Activated T-helper 2 cell treated with anti-CD3 and anti-CD28 coated beads, Interferon-gamma antibody, Interleukin-2, Interleukin-4, amounts not matched to agents 10 μg/mL and 5 μg/mL and 100 μg/mL, durations not matched to agents 14 hours and 24 hours and 36 hours (primary cell): ENCODE results near the gene DUSP3. TPM values are rescaled to one million over a fixed set of nuclear protein-coding genes. Genes with fewer than 3 reads are reported as not detected.

Experiments
- DNase-seq: peaks from one replicate; pipeline ENCODE4 v3.0.0; 2021; ENCODE audit warnings: low spot score
- H3K27ac Mint-ChIP-seq: one replicate; pipeline ENCODE4 v1.8.0; 2021; ENCODE audit warnings: mixed read lengths
- H3K27me3 Mint-ChIP-seq: one replicate; pipeline ENCODE4 v1.8.0; 2021; ENCODE audit warnings: low read depth, mixed read lengths
- H3K36me3 Mint-ChIP-seq: one replicate; pipeline ENCODE4 v1.8.0; 2021; ENCODE audit warnings: low read depth, mixed read lengths
- H3K4me1 Mint-ChIP-seq: one replicate; pipeline ENCODE4 v1.8.0; 2021; ENCODE audit warnings: low read depth, mixed read lengths
- H3K4me3 Mint-ChIP-seq: one replicate; pipeline ENCODE4 v1.8.0; 2021; ENCODE audit warnings: low read depth, mild to moderate bottlenecking, moderate library complexity, mixed read lengths
- H3K9me3 Mint-ChIP-seq: one replicate; pipeline ENCODE4 v1.8.0; 2021; ENCODE audit warnings: mixed read lengths
- intact Hi-C: fragments of 100-400 bp; cut with micrococcal nuclease; formaldehyde crosslinking; loops from one replicate; pipeline ENCODE4 v1.15.1; 2023
- total RNA-seq: library from RNA; stranded (reverse); gene quantifications from 2 replicates; pipeline ENCODE4 v1.2.3, GENCODE V29; 2022

DUSP3 gene
- total RNA-seq, result 12.6 and 14.8 TPM in 2 replicates

DNA sequence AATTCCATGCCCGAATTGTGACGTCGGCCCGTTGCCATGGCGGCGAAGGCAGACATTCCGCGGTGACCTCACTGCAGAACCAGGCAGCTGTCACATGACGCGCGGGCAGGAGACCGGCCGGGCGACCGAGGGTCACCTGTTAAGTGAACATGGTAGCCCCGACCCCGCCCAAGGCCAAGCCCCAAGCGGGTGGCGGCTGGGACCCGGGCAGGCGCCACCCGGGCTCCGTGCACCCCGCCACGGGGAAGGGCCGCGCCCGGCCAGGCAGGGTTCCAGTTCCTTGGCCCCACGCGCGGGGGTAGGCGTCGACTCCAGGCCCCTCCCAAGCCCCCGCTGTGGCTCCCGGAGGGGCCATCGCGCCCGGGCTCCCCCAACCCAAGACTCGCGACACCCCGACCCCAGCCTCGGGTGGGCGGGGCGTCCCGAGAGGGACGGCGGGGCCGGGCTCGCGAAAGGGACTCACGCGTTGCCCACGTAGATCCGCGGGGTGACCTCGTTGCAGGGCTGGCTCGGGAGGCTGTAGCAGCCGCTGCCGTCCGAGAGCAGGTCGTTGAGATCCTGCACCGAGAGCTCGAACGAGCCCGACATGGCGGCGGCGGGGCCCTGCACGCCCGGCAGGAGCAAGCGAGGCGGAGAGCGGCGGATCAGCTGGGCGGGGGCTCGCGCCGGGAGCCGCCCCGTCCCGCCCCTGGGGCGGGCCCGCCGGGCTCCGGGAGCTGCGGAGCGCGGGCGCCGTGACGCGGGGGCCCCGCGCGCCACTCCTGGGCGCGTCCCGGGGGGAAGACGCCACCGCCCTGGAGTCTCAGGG lies at the start of gene DUSP3:
DUSP3 (minus strand) TSS at position 641 of the 808 bp plus-strand sequence; CDS start at position 588, 53 bp downstream.
- Mint-ChIP-seq H3K27ac (no peak within 1 kb of the TSS), H3K4me1 (peaks cover 7% of the 10 kb centered on the region), H3K36me3 (peaks cover 6% of the 10 kb centered on the region), H3K27me3 (peaks cover 40% of the 10 kb centered on the region), H3K4me3 (peak within 1 kb of the TSS; percentile 83), H3K9me3 (no peaks in the 10 kb centered on the region)
- DNase-seq, result peak; percentile 71
- intact Hi-C loops, result no loop called here

DNA sequence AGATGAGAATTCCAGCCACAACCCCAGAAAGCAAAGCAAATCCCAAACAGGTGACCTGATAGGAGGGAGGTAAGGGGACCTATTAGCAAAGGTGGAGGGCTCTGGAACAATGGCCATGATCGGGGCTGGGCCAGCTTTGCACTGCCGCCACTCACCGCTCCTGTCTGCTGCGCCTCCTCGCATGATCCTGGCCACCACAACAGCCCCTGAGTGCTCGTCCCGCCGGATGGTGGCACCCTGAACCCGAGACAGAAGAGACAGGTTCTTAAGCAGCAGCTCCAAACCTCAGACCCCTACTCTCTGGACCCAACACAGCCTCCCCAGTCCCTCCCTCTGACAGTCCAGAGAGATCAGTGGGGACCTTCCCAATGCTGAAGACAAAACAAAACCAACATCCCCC lies 48.8 kb upstream of the DUSP3 start:
- Mint-ChIP-seq H3K4me3 (no peak overlapping the region), H3K27ac (no peak overlapping the region), H3K4me1 (peaks cover 6% of the 10 kb centered on the region), H3K36me3 (no peaks in the 10 kb centered on the region), H3K9me3 (no peaks in the 10 kb centered on the region), H3K27me3 (peaks cover 33% of the 10 kb centered on the region)
- intact Hi-C loops, result no loop called here
- DNase-seq, result no peak

DNA sequence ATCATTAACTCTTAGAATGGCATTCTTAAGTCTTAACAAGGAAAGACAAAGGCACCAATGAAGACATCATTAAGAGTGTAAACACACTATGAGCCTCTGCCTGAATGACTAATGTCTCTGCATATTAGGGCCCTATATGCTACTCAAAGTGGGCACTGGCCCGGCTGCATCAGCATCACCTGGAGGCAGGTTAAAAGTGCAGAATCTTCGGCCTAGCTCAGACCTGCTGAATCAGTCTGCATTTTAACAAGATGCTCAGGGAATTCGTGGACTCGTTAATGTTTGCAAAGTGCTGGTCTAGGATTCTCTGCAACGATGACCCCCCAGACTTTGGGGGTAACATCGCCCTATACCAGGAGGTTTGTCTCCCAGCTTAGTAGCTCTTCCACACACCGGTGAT lies 47.4 kb upstream of the DUSP3 start:
- H3K9me3 Mint-ChIP-seq, result no peaks in the 10 kb centered on the region
- H3K4me3 Mint-ChIP-seq, result no peak overlapping the region
- peaks cover 6% of the 10 kb centered on the region for H3K4me1 Mint-ChIP-seq
- peaks cover 20% of the 10 kb centered on the region for H3K27me3 Mint-ChIP-seq
- H3K27ac Mint-ChIP-seq, result no peak overlapping the region
- H3K36me3 Mint-ChIP-seq, result no peaks in the 10 kb centered on the region
- no peak for DNase-seq
- intact Hi-C loops, result no loop called here

DNA sequence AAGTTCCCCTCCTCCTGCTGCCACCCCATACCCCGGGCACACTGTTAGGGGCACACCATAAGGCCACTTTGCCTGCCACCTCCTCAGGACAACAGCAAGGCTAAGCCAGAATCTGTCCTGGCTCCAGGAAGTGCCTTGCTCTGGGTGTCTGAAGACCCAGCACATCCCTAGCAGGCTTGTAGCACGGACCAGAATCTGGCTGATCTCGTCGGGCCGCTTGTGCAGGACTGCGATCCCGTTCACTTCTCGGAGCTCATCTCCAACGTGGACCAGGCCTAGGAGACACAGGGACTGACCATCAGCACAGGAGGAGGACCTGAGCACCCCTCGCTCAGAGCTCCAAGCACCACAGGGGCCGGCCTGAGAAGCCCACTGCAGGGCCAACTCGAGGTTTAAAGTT lies 46.8 kb upstream of the DUSP3 start:
- H3K9me3 Mint-ChIP-seq, result no peaks in the 10 kb centered on the region
- intact Hi-C loops, result no loop called here
- no peaks in the 10 kb centered on the region for H3K36me3 Mint-ChIP-seq
- no peak overlapping the region for H3K4me3 Mint-ChIP-seq
- H3K27ac Mint-ChIP-seq, result no peak overlapping the region
- H3K27me3 Mint-ChIP-seq, result peaks cover 13% of the 10 kb centered on the region
- no peak for DNase-seq
- peaks cover 2% of the 10 kb centered on the region for H3K4me1 Mint-ChIP-seq

DNA sequence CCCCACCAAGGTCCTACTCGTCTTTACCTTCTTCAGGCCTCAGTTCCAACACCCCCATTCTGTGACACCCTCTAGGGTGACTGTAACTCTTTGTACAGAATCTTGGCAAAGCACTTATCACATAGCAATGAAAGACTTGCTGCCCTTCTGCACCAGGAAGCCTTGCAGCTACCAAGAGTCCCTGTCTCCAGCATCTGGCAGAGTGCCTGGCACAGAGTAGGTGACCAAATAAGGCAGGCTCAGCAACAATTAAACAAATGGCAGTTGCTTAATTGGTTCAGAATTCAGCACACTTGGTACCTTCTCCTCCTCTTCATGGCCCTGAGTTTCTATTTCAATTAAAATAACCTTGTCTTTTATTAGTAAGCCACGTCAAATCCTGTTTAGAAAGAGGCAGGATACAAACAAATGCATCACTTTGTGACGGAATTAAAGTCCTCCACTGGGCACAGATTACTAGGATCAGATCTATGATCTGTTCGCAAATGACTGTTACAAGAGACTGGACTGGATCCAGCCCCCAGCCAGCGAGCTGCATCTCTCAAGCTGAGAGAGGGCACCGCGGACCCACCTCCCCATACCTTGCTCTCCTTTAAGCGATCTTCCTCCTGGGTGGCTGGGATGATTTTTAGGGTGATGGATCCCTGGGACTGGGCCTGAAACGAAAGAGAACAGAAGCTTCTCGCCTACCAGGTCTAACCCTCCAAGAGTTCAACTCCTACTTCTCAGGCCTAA lies 44.7 kb upstream of the DUSP3 start:
- no peaks in the 10 kb centered on the region for H3K9me3 Mint-ChIP-seq
- no peak overlapping the region for H3K27ac Mint-ChIP-seq
- no peak overlapping the region for H3K4me3 Mint-ChIP-seq
- H3K27me3 Mint-ChIP-seq, result peaks cover 6% of the 10 kb centered on the region
- H3K4me1 Mint-ChIP-seq, result no peaks in the 10 kb centered on the region
- H3K36me3 Mint-ChIP-seq, result no peaks in the 10 kb centered on the region
- no peak for DNase-seq
- intact Hi-C loops, result no loop called here

DNA sequence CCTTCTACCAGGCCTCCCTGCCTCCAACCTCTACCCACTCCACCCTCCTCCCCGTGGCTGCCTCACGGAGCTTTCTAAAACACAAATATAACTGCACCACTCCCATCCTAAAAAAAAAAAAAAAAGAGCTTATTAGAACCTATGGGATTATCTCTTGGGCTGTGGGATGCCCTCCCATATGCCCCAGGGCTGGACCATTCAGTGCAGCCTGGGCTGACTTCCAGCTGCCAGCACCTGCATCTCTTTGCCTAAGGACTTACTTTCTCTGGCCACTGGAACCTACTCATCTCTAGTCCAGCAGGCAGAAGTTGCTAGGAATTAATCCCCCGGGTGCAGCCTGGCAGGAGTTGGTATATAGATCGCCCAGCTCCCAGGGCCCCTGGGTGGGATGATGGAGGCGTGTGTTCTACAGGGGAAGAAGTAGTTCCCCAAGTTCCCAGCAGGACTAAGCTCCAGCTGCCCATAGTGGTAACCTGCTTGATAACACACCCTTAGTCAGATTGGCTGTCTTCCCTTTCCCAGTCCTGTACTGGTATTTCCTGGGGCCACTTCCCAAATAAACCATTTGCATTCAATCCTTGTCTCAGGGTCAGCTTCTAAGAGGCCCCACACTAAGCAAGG lies 43.9 kb upstream of the DUSP3 start:
- H3K27ac Mint-ChIP-seq, result no peak overlapping the region
- H3K36me3 Mint-ChIP-seq, result no peaks in the 10 kb centered on the region
- intact Hi-C loops, result no loop called here
- H3K4me1 Mint-ChIP-seq, result no peaks in the 10 kb centered on the region
- H3K27me3 Mint-ChIP-seq, result peaks cover 6% of the 10 kb centered on the region
- no peaks in the 10 kb centered on the region for H3K9me3 Mint-ChIP-seq
- H3K4me3 Mint-ChIP-seq, result no peak overlapping the region
- no peak for DNase-seq

DNA sequence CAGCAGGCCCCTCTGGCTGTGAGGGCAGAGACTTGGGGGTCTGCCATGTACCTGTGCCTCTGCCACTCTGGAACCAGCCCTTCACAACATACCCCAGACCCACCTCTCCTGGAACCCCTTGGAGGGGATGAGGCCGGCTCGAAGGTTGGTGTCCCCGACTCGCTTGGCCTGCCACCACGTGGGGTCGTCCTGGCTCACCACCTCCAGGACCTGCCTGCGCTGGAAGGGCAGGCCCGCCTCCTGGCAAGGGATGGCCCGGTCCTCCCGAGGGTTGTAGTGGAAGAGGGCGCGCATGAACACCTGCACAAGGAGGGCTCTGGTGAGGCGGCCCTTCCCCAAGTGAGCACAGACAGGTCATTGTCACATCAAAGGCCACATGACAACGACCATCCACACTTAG lies 42.0 kb upstream of the DUSP3 start:
- Mint-ChIP-seq H3K27me3 (peaks cover 6% of the 10 kb centered on the region), H3K4me1 (no peaks in the 10 kb centered on the region), H3K27ac (no peak overlapping the region), H3K36me3 (no peaks in the 10 kb centered on the region), H3K9me3 (no peaks in the 10 kb centered on the region), H3K4me3 (no peak overlapping the region)
- DNase-seq, result no peak
- intact Hi-C loops, result no loop called here

DNA sequence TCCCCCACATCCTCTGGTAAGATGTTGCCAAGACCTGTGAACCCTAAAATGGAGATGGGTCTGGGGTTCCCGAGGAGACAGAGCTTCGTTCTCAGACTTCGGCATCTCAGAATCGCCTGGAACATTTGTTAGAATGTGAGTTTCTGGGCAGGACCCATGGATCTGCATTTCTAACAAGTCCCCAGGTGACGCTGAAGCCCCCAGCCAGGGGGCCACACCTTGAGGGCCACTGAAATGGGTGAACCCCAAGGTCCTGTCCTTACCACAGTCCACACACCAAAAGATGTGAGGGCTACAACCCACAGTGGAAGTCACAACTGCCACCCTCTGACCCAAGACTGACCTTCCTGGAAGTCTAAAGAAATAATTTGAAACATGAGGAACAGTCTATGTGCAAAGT lies 40.2 kb upstream of the DUSP3 start:
- H3K36me3 Mint-ChIP-seq, result no peaks in the 10 kb centered on the region
- H3K4me3 Mint-ChIP-seq, result no peak overlapping the region
- intact Hi-C loops, result no loop called here
- no peaks in the 10 kb centered on the region for H3K9me3 Mint-ChIP-seq
- no peak for DNase-seq
- no peaks in the 10 kb centered on the region for H3K4me1 Mint-ChIP-seq
- H3K27me3 Mint-ChIP-seq, result peaks cover 11% of the 10 kb centered on the region
- H3K27ac Mint-ChIP-seq, result no peak overlapping the region

DNA sequence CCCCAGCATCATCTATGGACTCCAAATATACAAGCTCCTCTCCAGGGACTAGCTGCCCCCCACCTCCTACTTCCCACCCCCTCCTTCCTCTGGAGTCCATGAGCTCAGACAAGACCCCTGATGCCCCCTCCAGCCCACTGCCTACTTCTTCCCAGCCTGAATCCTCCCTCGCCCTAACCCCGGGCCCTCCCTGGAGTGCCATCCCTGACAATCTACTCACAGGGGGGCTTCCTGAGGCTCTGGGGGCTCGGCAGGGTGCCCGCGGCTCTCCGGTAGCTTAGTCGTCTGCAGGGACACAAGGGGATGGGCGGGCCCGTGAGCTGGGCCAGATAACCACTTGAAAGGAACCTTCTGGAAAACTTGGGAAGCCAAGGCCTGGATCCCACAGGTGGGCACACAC lies 39.0 kb upstream of the DUSP3 start:
- Mint-ChIP-seq H3K9me3 (no peaks in the 10 kb centered on the region), H3K36me3 (no peaks in the 10 kb centered on the region), H3K27ac (no peak overlapping the region), H3K4me3 (no peak overlapping the region), H3K4me1 (no peaks in the 10 kb centered on the region), H3K27me3 (peaks cover 5% of the 10 kb centered on the region)
- no peak for DNase-seq
- intact Hi-C loops, result no loop called here

DNA sequence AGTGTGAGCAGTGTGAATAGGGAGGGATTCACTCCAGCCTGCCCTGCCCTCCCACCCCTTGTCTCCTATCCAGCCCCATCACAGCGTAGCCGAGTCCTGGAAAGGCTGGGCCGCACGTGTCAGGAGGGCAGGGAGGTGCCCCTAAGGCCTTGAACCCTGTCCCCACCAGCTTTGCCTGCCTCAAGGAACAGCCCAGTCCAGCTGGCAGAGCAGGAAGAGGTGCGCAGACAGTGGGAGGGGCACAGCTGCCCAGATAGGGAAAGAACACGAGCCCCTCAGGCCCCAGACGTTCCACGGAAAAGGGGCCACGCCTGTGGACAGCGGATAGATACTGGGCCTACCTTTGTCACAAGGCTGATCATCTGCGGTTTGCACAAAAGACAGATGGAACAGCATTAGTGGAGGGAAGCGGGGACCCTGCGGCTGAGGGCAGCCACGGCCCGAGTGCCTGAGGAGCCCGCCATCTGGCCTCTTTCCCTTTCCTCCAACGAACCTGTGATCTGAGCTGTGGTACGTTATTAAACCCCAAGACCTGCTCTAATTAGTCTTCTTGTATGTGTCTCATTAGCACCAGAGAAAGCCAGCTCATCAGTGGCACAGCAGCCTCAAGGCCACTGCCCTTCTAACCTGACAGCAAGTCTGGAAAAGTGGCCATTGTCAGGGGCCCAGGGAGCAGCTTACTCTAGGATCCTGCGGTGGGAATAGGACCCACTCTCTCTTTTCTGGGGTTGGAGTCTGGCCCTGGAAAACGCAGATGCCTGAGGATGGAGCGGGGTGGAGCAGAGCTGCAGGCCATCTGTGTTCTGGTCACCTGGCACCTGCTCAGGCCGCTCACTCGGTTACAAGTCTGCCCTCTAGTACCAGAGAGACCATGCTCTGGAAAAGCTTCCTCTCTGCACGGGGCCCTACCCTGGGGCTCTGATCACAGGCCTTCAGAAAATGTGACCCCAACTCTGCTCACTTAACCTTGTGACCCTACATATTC lies 37.9 kb upstream of the DUSP3 start:
- no peaks in the 10 kb centered on the region for H3K4me1 Mint-ChIP-seq
- no peaks in the 10 kb centered on the region for H3K36me3 Mint-ChIP-seq
- no peak for DNase-seq
- intact Hi-C loops, result no loop called here
- H3K27ac Mint-ChIP-seq, result no peak overlapping the region
- H3K4me3 Mint-ChIP-seq, result no peak overlapping the region
- no peaks in the 10 kb centered on the region for H3K9me3 Mint-ChIP-seq
- H3K27me3 Mint-ChIP-seq, result peaks cover 7% of the 10 kb centered on the region

DNA sequence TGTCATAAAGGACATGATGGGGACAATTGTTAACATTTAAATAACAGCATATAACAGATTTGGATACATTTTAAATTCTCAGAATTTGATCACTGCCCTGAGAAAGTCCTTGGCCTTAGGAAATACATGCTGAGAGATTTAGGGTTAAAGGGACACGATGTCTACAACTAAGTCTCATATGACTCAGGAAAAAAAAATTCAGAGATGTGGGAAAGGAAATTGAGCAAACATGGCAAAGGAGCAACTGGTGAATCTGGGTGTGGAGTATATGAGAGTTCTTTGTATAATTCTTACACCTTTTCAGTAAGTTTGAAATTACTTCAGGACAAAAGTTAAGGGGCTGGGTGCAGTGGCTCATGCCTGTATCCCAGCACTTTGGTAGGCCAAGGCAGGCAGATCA lies 35.9 kb upstream of the DUSP3 start:
- Mint-ChIP-seq H3K36me3 (no peaks in the 10 kb centered on the region), H3K4me3 (no peak overlapping the region), H3K9me3 (no peaks in the 10 kb centered on the region), H3K27me3 (peaks cover 10% of the 10 kb centered on the region), H3K4me1 (no peaks in the 10 kb centered on the region), H3K27ac (no peak overlapping the region)
- intact Hi-C loops, result no loop called here
- no peak for DNase-seq

DNA sequence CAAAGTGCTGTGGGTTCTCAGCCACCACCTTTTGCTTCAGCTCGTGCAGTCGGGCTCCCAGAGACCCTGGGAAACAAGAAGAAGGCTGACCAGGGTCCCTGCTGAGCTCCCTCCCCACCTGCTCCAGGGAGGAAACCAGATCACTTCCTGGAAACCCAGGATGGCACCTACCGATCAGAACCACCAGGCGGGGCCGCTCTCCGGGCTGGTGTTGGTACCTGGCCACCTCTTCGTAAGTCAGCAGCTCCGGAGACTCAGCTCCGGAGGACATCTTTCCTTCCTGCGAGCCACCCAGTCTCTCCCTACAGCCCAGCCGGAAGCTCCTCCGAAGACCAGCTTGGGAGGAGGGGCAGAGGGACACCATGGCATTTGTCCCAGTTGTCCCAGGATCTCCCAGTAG lies 35.2 kb upstream of the DUSP3 start:
- Mint-ChIP-seq H3K27me3 (peaks cover 10% of the 10 kb centered on the region), H3K9me3 (no peaks in the 10 kb centered on the region), H3K27ac (no peak overlapping the region), H3K4me1 (no peaks in the 10 kb centered on the region), H3K36me3 (no peaks in the 10 kb centered on the region), H3K4me3 (no peak overlapping the region)
- no peak for DNase-seq
- intact Hi-C loops, result no loop called here
